A549 (cell line): ENCODE measurements around the gene CPT1A.

Source experiments
- CEBPB ChIP-seq, 2 experiments: fragments of >200 bp in 1 of 2; sonication (Bioruptor Twin) in 1 of 2; formaldehyde crosslinking in 1 of 2; IDR thresholded peaks; 2 replicates each; pipeline ENCODE4 v1.6.1; 2012 to 2016
- CHD2 ChIP-seq: fragments of 150-350 bp; IDR thresholded peaks from 2 replicates; pipeline ENCODE4 v1.6.1; 2014; ENCODE audit warnings: low read length; ENCODE audit not compliant: partially characterized antibody
- CTCF ChIP-seq: fragments of >200 bp; sonication (Bioruptor Twin); formaldehyde crosslinking; IDR thresholded peaks from 3 replicates; pipeline ENCODE4 v1.5.1; 2016
- EP300 ChIP-seq, 2 experiments: fragments of >200 bp; sonication (Bioruptor Twin); formaldehyde crosslinking; IDR thresholded peaks; 2 replicates in 1 of 2; 3 replicates in 1 of 2; pipeline ENCODE4 v1.6.1; 2016 to 2017
- ESRRA ChIP-seq: fragments of 150-350 bp; IDR thresholded peaks from 2 replicates; pipeline ENCODE4 v1.6.1; 2014; ENCODE audit warnings: mild to moderate bottlenecking, low read length, borderline replicate concordance
- JUN ChIP-seq, 2 experiments: fragments of >200 bp; sonication (Bioruptor Twin); formaldehyde crosslinking; IDR thresholded peaks; 2 replicates in 1 of 2; 3 replicates in 1 of 2; pipeline ENCODE4 v1.6.1; 2016 to 2017
- MAX ChIP-seq: IDR thresholded peaks from 2 replicates; pipeline ENCODE4 v1.6.1; 2012
- MAZ ChIP-seq: fragments of 150-350 bp; IDR thresholded peaks from 2 replicates; pipeline ENCODE4 v1.6.1; 2014; ENCODE audit warnings: antibody characterized with exemption, low read depth, low read length, borderline replicate concordance
- POLR2A ChIP-seq: IDR thresholded peaks from 2 replicates; pipeline ENCODE4 v1.6.1; 2012; ENCODE audit warnings: mild to moderate bottlenecking, low read length
- REST ChIP-seq: fragments of 200-600 bp; sonication (generic); IDR thresholded peaks from 2 replicates; pipeline ENCODE4 v1.6.1; 2016; ENCODE audit warnings: antibody characterized with exemption, mild to moderate bottlenecking, moderate library complexity
- RFX5 ChIP-seq: fragments of 450-650 bp; IDR thresholded peaks from 2 replicates; pipeline ENCODE4 v1.7.1; 2014; ENCODE audit warnings: antibody characterized with exemption, mild to moderate bottlenecking, moderate library complexity
- SMC3 ChIP-seq: fragments of >200 bp; sonication (Bioruptor Twin); formaldehyde crosslinking; IDR thresholded peaks from 3 replicates; pipeline ENCODE4 v1.6.1; 2018; ENCODE audit warnings: inconsistent platforms
- TFCP2L1 ChIP-seq: fragments of 250-450 bp; sonication (Bioruptor Pico); IDR thresholded peaks from 2 replicates; pipeline ENCODE4 v1.5.0; 2021; ENCODE audit warnings: mild to moderate bottlenecking
- TP53 ChIP-seq: fragments of 250-450 bp; sonication (Bioruptor Pico); IDR thresholded peaks from 2 replicates; pipeline ENCODE4 v1.5.0; 2021; ENCODE audit warnings: mild to moderate bottlenecking, moderate library complexity

DNA sequence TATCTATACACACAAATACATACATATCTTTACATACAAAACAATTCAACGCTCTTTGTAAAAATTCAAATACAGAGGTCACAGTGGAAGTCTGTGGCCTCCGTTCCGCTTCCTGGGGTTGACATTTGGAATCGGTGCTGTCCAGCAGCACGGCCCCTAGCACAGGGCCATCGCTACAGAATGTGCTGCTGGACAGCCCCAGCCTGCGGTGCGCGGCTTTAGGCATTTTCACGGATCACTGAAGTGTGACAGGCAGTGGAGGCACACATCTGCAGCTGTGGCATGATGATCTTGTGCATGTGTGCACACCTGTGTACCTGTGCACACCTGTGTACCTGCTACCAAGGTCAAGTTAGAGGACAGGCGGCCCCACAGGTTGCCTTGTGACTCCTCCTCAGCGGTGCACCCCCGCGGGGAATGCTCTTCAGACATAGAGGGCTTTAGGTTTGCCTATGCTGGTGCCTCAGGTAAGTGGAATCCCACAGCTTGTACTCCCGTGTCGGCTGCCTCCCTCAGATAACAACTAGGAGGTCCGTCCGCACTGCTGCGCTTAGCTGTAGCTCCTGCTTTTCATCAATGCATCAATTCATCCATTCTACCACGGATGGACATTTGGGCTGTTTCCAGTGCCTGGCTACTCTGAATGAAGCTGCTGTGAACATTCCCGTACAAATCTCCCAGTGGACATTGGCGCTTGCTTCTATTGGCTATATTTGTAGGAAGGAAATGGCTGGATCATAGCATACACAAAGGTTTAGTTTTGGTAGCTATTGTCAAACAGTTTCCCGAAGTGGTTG, 127.5 kb downstream of the CPT1A start:
- no peak for TF ChIP-seq MAZ
- no peak for TF ChIP-seq CTCF
- TF ChIP-seq CEBPB (IDR thresholded peaks at IDR 0.05): no peak
- TF ChIP-seq POLR2A: no peak
- no peak for TF ChIP-seq JUN (IDR thresholded peaks at IDR 0.05)
- no peak for TF ChIP-seq TP53
- TF ChIP-seq ESRRA: no peak
- no peak for TF ChIP-seq MAX
- TF ChIP-seq EP300 (IDR thresholded peaks at IDR 0.05): no peak
- no peak for TF ChIP-seq CHD2
- no peak for TF ChIP-seq REST
- no peak for TF ChIP-seq SMC3
- TF ChIP-seq TFCP2L1 (CRISPR knock-in tag): no peak
- TF ChIP-seq RFX5: no peak
